Measurements from ENCODE around the gene MYBPH. TPM values are rescaled to one million over a fixed set of nuclear protein-coding genes. Genes with fewer than 3 reads are reported as not detected.

The MYBPH gene
- total RNA-seq, 1 experiment from 2014 or later = not detected

GRCh38 chr1:203135636-203136305 is 39.9 kb downstream of the MYBPH start:
- DNase-seq (ENCODE audit: unreplicated experiment) = peak; percentile 49
- Mint-ChIP-seq H3K27me3 (ENCODE audit: insufficient read depth, unreplicated experiment) (no peaks in the 10 kb centered on the region), H3K27ac (ENCODE audit: low read depth, unreplicated experiment) (peak overlapping the region; percentile 2), H3K4me1 (ENCODE audit: insufficient read depth, unreplicated experiment) (peaks cover 13% of the 10 kb centered on the region), H3K9me3 (ENCODE audit: unreplicated experiment) (no peaks in the 10 kb centered on the region), H3K36me3 (ENCODE audit: insufficient read depth, unreplicated experiment) (no peaks in the 10 kb centered on the region), H3K4me3 (ENCODE audit: unreplicated experiment) (no peak overlapping the region)
- ChIA-PET CTCF (interaction anchor here (0.8 to 4.9 kb wide), 4 partner anchors 11 to 1926 kb away, joined by 3 to 33 read pairs (median 5); no protein-coding TSS in a partner anchor), POLR2A (no interaction called here)
- TF ChIP-seq CTCF (IDR thresholded peaks at IDR 0.05; ENCODE audit: unreplicated experiment) = no peak
- no TSS peak for BruUV-seq (replicated peaks)
- intact Hi-C loops (cut with micrococcal nuclease) = no loop called here

- no TSS peak for BruUV-seq (replicated peaks)
- POLR2A ChIA-PET = no interaction called here
Observed at GRCh38 chr1:203133970-203134725, 41.5 kb downstream of the MYBPH start.

GRCh38 chr1:203131548-203132200 is 44.0 kb downstream of the MYBPH start:
- CTCF ChIA-PET = interaction anchor here (1.4 to 4.9 kb wide), 8 partner anchors 14 to 136 kb away, joined by 3 to 33 read pairs (median 13); no protein-coding TSS in a partner anchor
- intact Hi-C loops (cut with micrococcal nuclease) = no loop called here
- no peak for DNase-seq (ENCODE audit: unreplicated experiment)

More at GRCh38 chr1:203133970-203134725, 41.5 kb downstream of the MYBPH start:
- Mint-ChIP-seq H3K9me3 (ENCODE audit: unreplicated experiment) (no peaks in the 10 kb centered on the region), H3K4me3 (ENCODE audit: unreplicated experiment) (no peak overlapping the region), H3K27ac (ENCODE audit: low read depth, unreplicated experiment) (no peak overlapping the region), H3K4me1 (ENCODE audit: insufficient read depth, unreplicated experiment) (peaks cover 17% of the 10 kb centered on the region), H3K27me3 (ENCODE audit: insufficient read depth, unreplicated experiment) (no peaks in the 10 kb centered on the region), H3K36me3 (ENCODE audit: insufficient read depth, unreplicated experiment) (no peaks in the 10 kb centered on the region)
- peak; percentile 89 for DNase-seq (ENCODE audit: unreplicated experiment)
- TF ChIP-seq CTCF (IDR thresholded peaks at IDR 0.05; ENCODE audit: unreplicated experiment) = no peak
- intact Hi-C loops (cut with micrococcal nuclease) = no loop called here
- CTCF ChIA-PET = interaction anchor here (0.7 to 4.9 kb wide), 12 partner anchors 8 to 134 kb away, joined by 3 to 33 read pairs (median 4); partner anchors contain the start of gene CHI3L1

More at GRCh38 chr1:203131548-203132200, 44.0 kb downstream of the MYBPH start:
- Mint-ChIP-seq H3K27ac (ENCODE audit: low read depth, unreplicated experiment) (no peak overlapping the region), H3K36me3 (ENCODE audit: insufficient read depth, unreplicated experiment) (no peaks in the 10 kb centered on the region), H3K4me3 (ENCODE audit: unreplicated experiment) (no peak overlapping the region), H3K4me1 (ENCODE audit: insufficient read depth, unreplicated experiment) (peaks cover 31% of the 10 kb centered on the region), H3K9me3 (ENCODE audit: unreplicated experiment) (no peaks in the 10 kb centered on the region), H3K27me3 (ENCODE audit: insufficient read depth, unreplicated experiment) (no peaks in the 10 kb centered on the region)
- POLR2A ChIA-PET = interaction anchor here (0.7 to 1.4 kb wide), 5 partner anchors 10 to 121 kb away, joined by 3 to 4 read pairs (median 3); no protein-coding TSS in a partner anchor
- no peak for TF ChIP-seq CTCF (IDR thresholded peaks at IDR 0.05; ENCODE audit: unreplicated experiment)
- no TSS peak for BruUV-seq (replicated peaks)
